Measurements from ENCODE around the gene SETX. TPM values are rescaled to one million over a fixed set of nuclear protein-coding genes. Genes with fewer than 3 reads are reported as not detected.

Gene SETX
- total and polyA plus RNA-seq, 10 of the 15 experiments (the other 5 are each of a cell fraction or from before 2014, with no cell fraction given), result 15.8 to 75.7 (median 37.0) TPM

GRCh38 chr9:132319421-132320110 is 35.2 kb downstream of the SETX start:
- ChIA-PET RAD21 (ENCODE audit: unreplicated experiment) (no interaction called here), CTCF (no interaction called here), POLR2A (no interaction called here), SMC1A (ENCODE audit: uncharacterized antibody, unreplicated experiment) (interaction anchor here (1.5 kb wide), 1 partner anchor 62 kb away, joined by 4 read pairs; no protein-coding TSS in a partner anchor)
- Histone ChIP-seq H2AFZ (ENCODE audit: control insufficient read depth, low read depth, low read length) (no peak overlapping the region), H3K9me3 (replicated peaks; ENCODE audit: control insufficient read depth, insufficient read depth, low read length) (no peaks in the 10 kb centered on the region), H3K4me1 (ENCODE audit: control insufficient read depth, insufficient read depth, low read length) (no peaks in the 10 kb centered on the region), H3K27me3 (replicated peaks in 1 of 2; ENCODE audit: control insufficient read depth in 2 of 2, insufficient read depth in 2 of 2, low read length in 1 of 2) (no peaks in the 10 kb centered on the region), H4K20me1 (ENCODE audit: control insufficient read depth, insufficient read depth) (0 out of 2 replicates have a peak, but pooled peaks cover 3% of the 10 kb centered on the region), H3K9ac (ENCODE audit: control insufficient read depth, insufficient read depth, low read length) (no peak overlapping the region), H3K27ac (ENCODE audit: control insufficient read depth, insufficient read depth) (no peak overlapping the region), H3K79me2 (ENCODE audit: control insufficient read depth, insufficient read depth, low read length) (peaks cover 9% of the 10 kb centered on the region), H3K36me3 (ENCODE audit: control insufficient read depth in 2 of 2, insufficient read depth in 2 of 2, low read length in 1 of 2) (peaks cover 0 to 43% of the 10 kb centered on the region in 2 experiments; a peak in 3 of 4 replicates), H3K4me2 (ENCODE audit: control insufficient read depth, insufficient read depth) (no peak overlapping the region), H3K4me3 (no peak overlapping the region)
- BruUV-seq (replicated peaks), result no TSS peak
- TF ChIP-seq WRNIP1 (IDR thresholded peaks at IDR 0.05; ENCODE audit: borderline replicate concordance, low read depth, low read length), result no peak
- no peak for TF ChIP-seq RCOR1 (conservative IDR thresholded peaks at IDR 0.05; ENCODE audit: low read depth, low read length)
- no peak for TF ChIP-seq BCL11A (IDR thresholded peaks at IDR 0.05; ENCODE audit: low read depth, low read length)
- no peak for TF ChIP-seq STAT3 (IDR thresholded peaks at IDR 0.05; ENCODE audit: low read depth, low read length)
- TF ChIP-seq HDAC2 (IDR thresholded peaks at IDR 0.05), result no peak
- TF ChIP-seq IRF4 (IDR thresholded peaks at IDR 0.05; ENCODE audit: low read depth, low read length), result no peak
- no peak for TF ChIP-seq SMC3 (IDR thresholded peaks at IDR 0.05; ENCODE audit: borderline replicate concordance, low read length)
- no peak for TF ChIP-seq POLR2AphosphoS2 (IDR thresholded peaks at IDR 0.05; ENCODE audit: low read depth, low read length)
- TF ChIP-seq REST (IDR thresholded peaks at IDR 0.05; ENCODE audit: low read depth, low read length), result no peak
- no peak for TF ChIP-seq SIX5 (IDR thresholded peaks at IDR 0.05; ENCODE audit: low read depth, low read length, severe bottlenecking)
- no peak for TF ChIP-seq NBN (IDR thresholded peaks at IDR 0.05)
- no peak for TF ChIP-seq EGR1 (IDR thresholded peaks at IDR 0.05; ENCODE audit: borderline replicate concordance in 1 of 2, low read depth in 2 of 2, low read length in 2 of 2)
- TF ChIP-seq SMAD1 (IDR thresholded peaks at IDR 0.05; ENCODE audit: low read depth, partially characterized antibody), result no peak
- TF ChIP-seq MEF2B (IDR thresholded peaks at IDR 0.05; ENCODE audit: partially characterized antibody, poor library complexity, severe bottlenecking), result no peak
- TF ChIP-seq ZNF217 (IDR thresholded peaks at IDR 0.05), result no peak
- no peak for TF ChIP-seq GATAD2B (conservative IDR thresholded peaks at IDR 0.05; ENCODE audit: low read depth)
- no peak for TF ChIP-seq NR2C2 (IDR thresholded peaks at IDR 0.05; ENCODE audit: borderline replicate concordance, control insufficient read depth, insufficient read length, low read depth)
- TF ChIP-seq, protein P1, sequence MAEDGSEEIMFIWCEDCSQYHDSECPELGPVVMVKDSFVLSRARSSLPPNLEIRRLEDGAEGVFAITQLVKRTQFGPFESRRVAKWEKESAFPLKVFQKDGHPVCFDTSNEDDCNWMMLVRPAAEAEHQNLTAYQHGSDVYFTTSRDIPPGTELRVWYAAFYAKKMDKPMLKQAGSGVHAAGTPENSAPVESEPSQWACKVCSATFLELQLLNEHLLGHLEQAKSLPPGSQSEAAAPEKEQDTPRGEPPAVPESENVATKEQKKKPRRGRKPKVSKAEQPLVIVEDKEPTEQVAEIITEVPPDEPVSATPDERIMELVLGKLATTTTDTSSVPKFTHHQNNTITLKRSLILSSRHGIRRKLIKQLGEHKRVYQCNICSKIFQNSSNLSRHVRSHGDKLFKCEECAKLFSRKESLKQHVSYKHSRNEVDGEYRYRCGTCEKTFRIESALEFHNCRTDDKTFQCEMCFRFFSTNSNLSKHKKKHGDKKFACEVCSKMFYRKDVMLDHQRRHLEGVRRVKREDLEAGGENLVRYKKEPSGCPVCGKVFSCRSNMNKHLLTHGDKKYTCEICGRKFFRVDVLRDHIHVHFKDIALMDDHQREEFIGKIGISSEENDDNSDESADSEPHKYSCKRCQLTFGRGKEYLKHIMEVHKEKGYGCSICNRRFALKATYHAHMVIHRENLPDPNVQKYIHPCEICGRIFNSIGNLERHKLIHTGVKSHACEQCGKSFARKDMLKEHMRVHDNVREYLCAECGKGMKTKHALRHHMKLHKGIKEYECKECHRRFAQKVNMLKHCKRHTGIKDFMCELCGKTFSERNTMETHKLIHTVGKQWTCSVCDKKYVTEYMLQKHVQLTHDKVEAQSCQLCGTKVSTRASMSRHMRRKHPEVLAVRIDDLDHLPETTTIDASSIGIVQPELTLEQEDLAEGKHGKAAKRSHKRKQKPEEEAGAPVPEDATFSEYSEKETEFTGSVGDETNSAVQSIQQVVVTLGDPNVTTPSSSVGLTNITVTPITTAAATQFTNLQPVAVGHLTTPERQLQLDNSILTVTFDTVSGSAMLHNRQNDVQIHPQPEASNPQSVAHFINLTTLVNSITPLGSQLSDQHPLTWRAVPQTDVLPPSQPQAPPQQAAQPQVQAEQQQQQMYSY (CRISPR knock-in tag; IDR thresholded peaks at IDR 0.05), result no peak
- TF ChIP-seq SRF (IDR thresholded peaks at IDR 0.05; ENCODE audit: low read depth in 2 of 2, low read length in 2 of 2), result no peak
- intact Hi-C loops (cut with micrococcal nuclease; ENCODE audit: unreplicated experiment) (no loop called here), in situ Hi-C loops (cut with MboI) (no loop called here)
- DNase-seq (ENCODE audit: low read depth, low spot score) (no peak), FAIRE-seq (no peak), ATAC-seq (no peak)
- 95% methylated on average over 4 of the region's 4 CpGs for WGBS (ENCODE audit: insufficient coverage, insufficient replicate concordance, low lambda C conversion rate, missing lambda C conversion rate)

All from GM12878 (cell line).